ENCODE measurements around the gene BRSK2.

DNA sequence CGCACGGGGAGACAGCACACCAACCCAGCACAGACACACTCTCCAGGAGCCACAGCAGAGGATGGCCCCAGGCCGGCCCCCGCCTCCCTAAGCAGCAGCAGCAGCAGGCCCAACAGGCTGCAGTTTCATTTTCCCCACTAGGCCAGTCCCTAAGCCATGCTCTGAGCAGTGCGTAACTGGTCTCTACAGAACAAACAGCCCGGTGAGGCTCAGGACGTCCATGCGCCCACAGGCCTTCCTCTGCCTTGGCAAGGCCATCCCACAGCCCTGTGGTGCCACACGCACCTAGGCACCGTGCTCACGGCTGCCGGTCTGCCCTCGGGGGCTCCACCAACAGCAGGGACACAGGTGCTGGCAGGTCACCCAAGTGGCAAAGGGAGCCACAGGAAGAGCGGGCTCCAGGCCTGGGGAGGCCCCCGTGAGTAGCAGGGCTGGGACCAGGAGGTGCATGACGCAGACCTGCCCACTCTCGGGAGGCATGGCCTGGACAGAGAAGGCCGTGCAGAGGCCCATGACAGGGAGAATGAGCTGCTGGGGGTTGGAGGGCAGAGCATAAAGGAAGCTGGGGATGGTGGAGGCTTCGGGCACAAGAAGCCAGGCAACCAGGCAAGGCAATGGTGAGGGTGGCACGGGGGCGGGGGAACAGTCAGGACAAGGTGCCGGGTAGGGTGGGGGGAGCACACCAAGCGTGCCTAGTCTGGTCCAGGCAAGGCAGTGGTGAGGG, 98.3 kb downstream of the BRSK2 start:
- TF ChIP-seq, protein P1, sequence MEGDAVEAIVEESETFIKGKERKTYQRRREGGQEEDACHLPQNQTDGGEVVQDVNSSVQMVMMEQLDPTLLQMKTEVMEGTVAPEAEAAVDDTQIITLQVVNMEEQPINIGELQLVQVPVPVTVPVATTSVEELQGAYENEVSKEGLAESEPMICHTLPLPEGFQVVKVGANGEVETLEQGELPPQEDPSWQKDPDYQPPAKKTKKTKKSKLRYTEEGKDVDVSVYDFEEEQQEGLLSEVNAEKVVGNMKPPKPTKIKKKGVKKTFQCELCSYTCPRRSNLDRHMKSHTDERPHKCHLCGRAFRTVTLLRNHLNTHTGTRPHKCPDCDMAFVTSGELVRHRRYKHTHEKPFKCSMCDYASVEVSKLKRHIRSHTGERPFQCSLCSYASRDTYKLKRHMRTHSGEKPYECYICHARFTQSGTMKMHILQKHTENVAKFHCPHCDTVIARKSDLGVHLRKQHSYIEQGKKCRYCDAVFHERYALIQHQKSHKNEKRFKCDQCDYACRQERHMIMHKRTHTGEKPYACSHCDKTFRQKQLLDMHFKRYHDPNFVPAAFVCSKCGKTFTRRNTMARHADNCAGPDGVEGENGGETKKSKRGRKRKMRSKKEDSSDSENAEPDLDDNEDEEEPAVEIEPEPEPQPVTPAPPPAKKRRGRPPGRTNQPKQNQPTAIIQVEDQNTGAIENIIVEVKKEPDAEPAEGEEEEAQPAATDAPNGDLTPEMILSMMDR (IDR thresholded peaks at IDR 0.05), result no peak
- TF ChIP-seq POLR2A (IDR thresholded peaks at IDR 0.05), result no peak
